HFF-Myc (cell line): Measurements from ENCODE around the gene SLC12A1.

Source experiments
- DNase-seq: peaks from one replicate; pipeline ENCODE4 v3.0.0-alpha.2; 2011; ENCODE audit warnings: low read depth; ENCODE audit errors: extremely low read depth
- H3K4me3 ChIP-seq: replicated peaks from 2 replicates; pipeline ENCODE4 v1.5.1; 2011; ENCODE audit warnings: low read depth, mild to moderate bottlenecking, control low read depth, low read length
- TF ChIP-seq, protein P1 (sequence below): IDR thresholded peaks from 2 replicates; pipeline ENCODE4 v1.5.1; 2012; ENCODE audit warnings: mild to moderate bottlenecking, low read depth, low read length, control low read depth; ENCODE audit errors: missing control alignments

SLC12A1 gene

DNA sequence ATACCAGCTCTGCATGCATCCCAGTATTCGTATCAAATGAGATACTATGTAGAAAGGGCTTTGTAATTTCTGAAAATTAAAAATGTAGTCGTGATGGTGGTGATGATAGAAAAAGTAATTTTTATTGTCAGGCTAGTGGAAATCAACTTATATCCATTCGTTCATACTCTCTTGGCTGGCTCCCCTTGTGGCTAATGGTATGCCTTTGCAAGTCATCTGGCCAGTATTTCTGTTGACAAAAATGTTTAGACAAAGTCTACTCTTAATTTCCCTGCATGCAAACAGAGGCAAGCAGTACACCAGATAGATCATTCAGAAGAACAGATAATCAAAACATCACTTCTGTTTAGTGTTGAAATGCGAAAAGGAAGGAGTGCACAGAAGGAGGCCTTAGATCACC is 75.6 kb downstream of the SLC12A1 start:
- DNase-seq, result no peak
- TF ChIP-seq, protein P1, sequence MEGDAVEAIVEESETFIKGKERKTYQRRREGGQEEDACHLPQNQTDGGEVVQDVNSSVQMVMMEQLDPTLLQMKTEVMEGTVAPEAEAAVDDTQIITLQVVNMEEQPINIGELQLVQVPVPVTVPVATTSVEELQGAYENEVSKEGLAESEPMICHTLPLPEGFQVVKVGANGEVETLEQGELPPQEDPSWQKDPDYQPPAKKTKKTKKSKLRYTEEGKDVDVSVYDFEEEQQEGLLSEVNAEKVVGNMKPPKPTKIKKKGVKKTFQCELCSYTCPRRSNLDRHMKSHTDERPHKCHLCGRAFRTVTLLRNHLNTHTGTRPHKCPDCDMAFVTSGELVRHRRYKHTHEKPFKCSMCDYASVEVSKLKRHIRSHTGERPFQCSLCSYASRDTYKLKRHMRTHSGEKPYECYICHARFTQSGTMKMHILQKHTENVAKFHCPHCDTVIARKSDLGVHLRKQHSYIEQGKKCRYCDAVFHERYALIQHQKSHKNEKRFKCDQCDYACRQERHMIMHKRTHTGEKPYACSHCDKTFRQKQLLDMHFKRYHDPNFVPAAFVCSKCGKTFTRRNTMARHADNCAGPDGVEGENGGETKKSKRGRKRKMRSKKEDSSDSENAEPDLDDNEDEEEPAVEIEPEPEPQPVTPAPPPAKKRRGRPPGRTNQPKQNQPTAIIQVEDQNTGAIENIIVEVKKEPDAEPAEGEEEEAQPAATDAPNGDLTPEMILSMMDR, result no peak
- H3K4me3 ChIP-seq, result no peak overlapping the region

DNA sequence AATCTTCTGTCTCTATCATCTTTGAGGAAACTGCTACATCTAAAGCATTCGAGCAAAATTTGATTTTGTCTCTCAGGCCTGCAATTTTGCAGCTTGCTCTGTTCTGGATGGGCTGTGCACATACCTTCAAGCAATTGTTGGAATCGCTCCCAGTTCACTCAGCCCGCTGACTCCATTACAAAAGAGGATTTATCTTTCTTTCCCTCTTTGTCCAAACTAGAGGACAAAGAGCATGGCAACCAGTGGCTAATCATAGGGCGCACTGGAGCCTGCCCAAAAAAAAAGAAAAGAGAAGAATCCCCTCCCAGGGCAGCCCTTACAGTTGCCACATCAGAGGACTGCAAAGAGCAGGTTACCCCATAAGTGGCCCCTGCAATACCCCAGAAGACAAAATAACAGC is 76.1 kb downstream of the SLC12A1 start:
- no peak overlapping the region for H3K4me3 ChIP-seq
- TF ChIP-seq, protein P1, result no peak
- no peak for DNase-seq

GRCh38 chr15:48283396-48284145 is 77.5 kb downstream of the SLC12A1 start:
- no peak for DNase-seq
- no peak overlapping the region for H3K4me3 ChIP-seq
- TF ChIP-seq, protein P1, result no peak

GRCh38 chr15:48285329-48286214 is 79.5 kb downstream of the SLC12A1 start:
- H3K4me3 ChIP-seq, result no peak overlapping the region
- DNase-seq, result peak; percentile 77
- TF ChIP-seq, protein P1, result peak; percentile 58

GRCh38 chr15:48289628-48290027 is 83.5 kb downstream of the SLC12A1 start:
- no peak for DNase-seq
- no peak overlapping the region for H3K4me3 ChIP-seq
- TF ChIP-seq, protein P1, result no peak

GRCh38 chr15:48292458-48292857 is 86.4 kb downstream of the SLC12A1 start:
- TF ChIP-seq, protein P1, result no peak
- no peak for DNase-seq
- H3K4me3 ChIP-seq, result no peak overlapping the region
